GM18951 (cell line): ENCODE measurements around the gene MGRN1.
"Not testable (repeated sequence)": the region's sequence is repeated elsewhere in the genome, so short reads cannot be mapped to it uniquely, and the experiment has no call there.

ENCODE experiments used
- POLR2A ChIP-seq: IDR thresholded peaks from 4 replicates; pipeline ENCODE4 v1.6.1; 2011; ENCODE audit warnings: mild to moderate bottlenecking; ENCODE audit not compliant: insufficient read length, insufficient read depth; ENCODE audit errors: extremely low read depth
- in situ Hi-C: fragments of 300-500 bp; cut with MboI; formaldehyde crosslinking; loops from one replicate; pipeline ENCODE4 v1.12.0; 2022; ENCODE audit warnings: low sequenced_read_pairs, mixed read lengths, inconsistent platforms; ENCODE audit not compliant: unreplicated experiment

MGRN1 gene

DNA sequence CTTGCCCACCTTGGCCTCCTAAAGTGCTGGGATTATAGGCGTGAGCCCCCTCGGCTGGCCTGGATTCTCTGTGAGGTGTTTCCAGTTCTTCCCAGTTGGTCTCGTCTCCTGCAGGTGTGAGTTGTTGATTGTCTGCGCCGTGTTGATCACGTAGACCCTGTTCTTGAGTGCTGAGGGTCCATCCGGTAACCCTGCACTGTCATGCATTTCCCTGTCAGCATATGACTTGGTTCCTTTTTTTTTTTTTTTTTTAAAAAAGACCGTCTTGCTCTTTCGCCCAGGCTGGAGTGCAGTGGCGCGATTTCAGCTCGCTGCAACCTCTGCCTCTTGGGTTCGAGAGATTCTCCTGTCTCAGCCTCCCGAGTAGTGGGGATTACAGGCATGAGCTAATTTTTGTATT lies 17.3 kb downstream of the MGRN1 start:
- in situ Hi-C loops = no loop called here
- TF ChIP-seq POLR2A = no peak

DNA sequence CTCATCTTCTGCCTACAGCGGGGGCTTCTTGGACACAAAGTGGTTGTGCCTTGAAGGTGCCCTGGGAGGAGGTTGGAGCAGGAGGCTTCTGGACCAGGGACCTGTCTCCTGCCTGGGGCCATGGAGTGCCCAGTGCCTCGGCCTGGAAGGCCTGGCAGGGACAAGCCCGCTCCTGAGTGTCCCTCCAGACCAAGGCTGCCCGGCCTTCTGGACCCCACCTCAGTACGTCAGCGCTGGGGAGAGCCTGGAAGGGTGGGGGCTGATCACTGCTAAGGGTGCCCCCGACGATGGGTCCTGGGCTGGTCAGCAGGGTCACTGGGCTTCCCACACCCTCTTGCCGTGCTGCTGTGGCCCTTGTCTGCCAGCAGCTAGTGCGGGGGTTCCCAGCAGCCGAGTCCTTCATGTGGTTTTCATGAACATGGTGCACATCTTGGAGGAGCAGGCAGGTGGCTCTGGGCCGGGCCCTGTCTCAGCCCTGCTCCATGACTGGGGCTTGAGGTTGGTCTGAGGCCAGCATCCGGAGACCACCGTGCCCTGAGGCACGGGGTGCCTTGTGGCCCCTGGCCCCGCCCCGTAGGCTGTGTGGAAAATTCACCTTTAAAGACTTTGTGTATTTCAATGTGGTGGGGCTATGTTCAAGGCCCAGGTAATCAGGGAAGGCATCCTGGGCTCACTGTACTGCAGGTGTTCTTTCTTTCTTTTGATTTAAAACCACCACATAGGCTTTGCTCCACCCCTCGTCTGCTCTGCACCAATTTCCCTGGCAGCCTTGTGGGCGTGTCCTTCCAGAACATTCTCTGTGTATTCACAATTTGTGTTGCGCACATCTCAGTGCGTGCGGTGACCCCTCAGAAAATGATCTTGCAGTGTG lies 22.4 kb downstream of the MGRN1 start:
- in situ Hi-C loops = no loop called here
- TF ChIP-seq POLR2A = no peak

DNA sequence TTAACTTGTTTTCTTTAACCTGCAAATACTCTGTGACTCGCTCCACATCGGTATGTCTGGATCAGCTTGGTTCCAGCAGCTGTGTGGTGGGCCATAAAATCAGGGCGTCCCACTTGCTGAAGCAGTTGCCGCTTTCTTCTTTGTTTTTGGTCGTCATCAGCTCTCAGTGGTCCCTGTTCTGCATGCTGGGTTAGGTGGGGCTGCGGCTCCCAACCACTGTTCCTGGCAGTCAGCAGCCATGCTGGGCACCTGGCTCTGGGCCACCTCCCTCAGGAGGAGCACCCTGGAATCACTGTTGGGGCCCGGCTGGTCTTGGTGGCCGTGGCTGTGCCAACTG lies 23.0 kb downstream of the MGRN1 start:
- TF ChIP-seq POLR2A = no peak

DNA sequence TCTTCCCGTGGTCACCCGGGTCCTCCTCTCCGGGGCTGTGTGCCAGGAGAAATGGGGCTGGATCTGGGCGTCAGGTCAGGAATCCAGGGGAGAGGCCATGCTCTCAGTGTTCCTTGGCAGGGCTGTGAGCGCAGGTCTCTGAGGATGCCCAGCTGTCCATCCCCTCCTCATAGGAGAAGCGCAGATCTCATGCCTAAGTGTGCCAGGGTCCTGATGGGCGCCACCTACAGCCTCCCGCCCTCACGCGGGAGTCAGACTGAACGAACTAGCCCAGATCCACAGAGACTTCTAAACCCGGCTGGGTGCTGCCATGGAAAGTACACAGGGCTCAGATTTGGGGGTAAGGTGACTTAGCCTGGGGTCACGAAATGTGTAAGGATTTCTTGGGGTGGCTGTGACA lies 24.3 kb downstream of the MGRN1 start:
- TF ChIP-seq POLR2A = no peak
- in situ Hi-C loops = no loop called here

More for the DNA sequence above, 23.0 kb downstream of the MGRN1 start:
- in situ Hi-C loops = no loop called here

DNA sequence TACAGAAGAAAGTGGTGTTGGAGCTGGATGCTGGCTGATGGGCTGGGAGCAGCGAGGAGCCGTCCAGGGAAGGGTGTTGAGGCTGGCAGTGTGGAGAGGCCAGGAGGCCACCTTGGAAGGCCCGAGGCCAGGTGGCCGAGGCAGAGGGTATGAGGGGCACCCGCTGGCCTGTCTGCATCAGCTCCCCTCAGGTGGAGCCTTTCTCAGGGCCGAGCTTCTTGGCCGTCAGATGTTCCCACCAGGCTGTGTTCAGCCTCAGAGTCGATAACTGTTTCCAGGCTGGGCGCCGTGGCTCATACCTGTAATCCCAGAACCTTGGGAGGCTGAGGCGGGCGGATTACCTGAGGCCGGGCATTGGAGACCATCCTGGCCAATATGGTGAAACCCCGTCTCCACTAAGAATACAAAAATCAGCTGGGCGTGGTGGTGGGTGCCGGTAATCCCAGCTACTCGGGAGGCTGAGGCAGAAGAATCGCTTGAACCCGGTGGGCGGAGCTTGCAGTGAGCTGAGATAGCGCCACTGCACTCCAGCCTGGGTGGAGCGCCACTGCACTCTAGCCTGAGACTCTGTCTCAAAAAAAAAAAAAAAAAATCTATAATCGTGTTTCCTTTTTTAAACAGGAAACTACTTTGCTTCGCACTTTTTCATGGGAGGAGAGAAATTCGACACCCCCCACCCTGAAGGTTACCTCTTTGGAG lies 25.3 kb downstream of the MGRN1 start:
- in situ Hi-C loops = no loop called here
- TF ChIP-seq POLR2A = no peak

DNA sequence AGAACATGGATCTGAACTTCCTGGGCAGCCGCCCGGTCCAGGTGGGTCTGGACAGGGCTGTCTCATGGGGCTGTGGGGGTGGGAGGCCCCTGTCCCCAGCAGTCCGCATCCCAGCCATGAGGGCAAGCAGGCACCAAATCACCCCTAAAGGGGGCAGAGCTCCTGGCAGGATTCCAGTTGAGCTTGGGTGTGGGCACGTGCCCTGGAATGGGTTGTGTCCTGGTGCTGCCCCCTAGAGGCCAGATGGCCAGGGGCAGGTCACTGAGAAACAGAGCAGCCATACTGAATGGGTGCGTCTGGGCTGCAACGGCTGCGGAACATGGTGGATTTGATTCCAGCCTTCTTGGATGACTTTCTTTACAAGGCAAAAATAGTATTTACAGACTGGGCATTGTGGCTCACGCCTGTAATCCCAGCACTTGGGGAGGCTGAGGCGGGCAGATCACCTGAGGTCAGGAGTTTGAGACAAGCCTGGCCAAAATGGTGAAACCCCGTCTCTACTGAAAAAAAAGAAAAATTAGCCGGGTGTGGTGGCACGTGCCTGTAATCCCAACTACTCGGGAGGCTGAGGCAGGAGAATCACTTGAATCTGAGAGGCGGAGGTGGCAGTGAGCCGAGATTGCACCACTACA lies 25.9 kb downstream of the MGRN1 start:
- in situ Hi-C loops = not testable (repeated sequence)

DNA sequence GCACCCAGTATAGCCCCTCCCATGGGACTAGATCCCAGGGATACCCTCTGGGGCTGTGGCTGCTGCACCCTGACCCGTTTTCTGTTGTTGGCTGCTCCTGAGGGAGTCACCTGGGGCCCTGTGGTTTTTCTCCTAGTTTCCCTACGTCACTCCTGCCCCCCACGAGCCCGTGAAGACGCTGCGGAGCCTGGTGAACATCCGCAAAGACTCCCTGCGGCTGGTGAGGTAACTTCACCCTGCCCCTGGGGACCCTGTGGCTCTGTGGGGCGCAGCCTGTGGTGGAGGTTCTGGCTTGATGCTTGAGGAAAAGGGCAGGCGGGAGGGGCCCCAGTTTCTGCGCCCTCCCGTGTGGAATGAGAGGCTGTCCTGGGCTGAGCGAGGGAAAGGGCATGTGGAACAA lies 27.2 kb downstream of the MGRN1 start:
- TF ChIP-seq POLR2A = no peak
- in situ Hi-C loops = no loop called here

DNA sequence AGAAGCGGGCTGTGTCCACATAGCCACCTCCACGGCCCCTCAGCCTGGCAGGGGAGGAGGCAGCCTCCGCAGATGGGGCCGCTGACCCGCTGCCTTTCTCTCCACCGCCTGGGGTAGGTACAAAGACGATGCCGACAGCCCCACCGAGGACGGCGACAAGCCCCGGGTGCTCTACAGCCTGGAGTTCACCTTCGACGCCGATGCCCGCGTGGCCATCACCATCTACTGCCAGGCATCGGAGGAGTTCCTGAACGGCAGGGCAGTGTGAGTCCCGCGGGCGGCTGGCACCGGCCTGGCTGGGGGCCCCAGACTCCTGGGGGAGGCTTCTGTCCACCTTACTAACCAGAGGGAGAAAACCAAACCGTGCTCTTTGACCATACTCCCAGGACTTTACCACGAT lies 27.9 kb downstream of the MGRN1 start:
- TF ChIP-seq POLR2A = no peak
- in situ Hi-C loops = no loop called here

DNA sequence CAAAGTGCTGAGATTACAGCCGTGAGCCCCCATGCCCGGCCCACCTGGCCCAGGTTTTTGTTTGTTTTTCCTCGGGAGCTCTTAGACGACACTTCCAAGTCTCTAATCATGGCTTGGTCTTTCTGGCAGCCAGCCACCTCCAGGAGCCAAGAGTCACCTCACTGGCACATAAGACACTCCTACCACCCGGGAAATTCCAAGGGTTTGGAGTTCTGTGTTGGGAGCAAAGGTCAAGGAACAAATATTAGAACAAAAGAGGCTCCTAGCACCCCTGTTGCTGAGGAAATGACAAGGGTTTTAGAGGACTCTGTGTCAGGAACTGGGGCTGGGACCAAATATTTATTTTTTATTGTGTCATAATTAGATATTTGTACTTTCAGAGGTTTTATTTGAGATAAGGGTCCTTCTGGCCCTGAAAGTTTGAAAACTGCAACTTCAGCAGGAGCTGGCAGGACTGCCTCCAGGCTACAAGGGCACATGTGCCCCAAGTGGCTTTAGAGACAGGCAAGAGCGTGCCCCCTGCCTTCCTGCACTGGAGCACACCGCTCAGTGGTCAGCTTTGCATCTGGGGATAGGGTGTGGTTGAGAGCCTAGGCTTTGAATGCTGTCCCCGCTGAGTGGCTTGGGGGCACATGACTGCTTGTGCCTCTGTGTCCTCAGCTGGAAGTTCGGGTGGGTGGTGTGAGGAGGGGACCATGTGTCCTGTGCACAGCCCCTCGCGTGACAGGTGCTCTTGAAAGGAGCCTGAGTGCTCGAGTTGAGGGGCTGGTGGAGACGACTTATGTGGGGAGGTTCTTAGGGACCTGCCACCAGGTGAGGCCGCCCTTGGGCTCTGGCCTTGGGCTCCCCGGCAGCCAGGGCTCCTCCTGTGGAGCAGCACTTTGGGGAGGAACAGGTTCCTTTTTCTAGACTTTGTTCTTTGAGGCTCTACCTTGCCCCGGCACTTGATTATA lies 29.7 kb downstream of the MGRN1 start:
- TF ChIP-seq POLR2A = no peak
- in situ Hi-C loops = no loop called here

DNA sequence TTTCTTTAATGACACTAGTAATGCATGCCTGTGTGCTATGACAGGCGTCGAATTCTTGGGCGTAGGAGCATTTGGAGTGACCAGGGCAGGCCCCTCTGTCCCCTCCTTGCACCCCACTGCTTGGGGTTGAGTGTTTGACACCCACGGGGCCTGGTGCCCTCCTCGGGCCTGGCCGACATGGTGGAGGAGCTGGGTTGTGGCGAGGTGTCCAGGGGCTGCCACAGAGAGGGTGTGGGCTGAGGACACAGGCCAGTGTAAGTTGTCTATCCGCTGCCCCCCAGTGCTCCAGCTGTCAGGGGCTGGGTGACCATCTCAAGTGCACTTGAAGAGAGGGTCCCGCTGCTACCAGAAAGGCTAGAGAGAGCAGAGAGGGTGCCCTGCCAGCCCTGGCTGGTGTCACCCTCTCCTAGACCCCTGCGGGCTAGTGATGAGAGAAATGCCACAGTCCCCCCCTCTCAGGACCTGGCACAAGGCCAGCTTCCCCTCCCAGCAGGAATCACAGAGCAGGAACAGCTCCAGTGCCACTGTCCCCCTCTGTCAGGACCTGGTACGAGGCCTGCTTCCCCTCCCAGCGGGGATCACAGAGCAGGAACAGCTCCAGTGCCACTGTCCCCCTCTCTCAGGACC lies 30.5 kb downstream of the MGRN1 start:
- in situ Hi-C loops = no loop called here
- no peak for TF ChIP-seq POLR2A

DNA sequence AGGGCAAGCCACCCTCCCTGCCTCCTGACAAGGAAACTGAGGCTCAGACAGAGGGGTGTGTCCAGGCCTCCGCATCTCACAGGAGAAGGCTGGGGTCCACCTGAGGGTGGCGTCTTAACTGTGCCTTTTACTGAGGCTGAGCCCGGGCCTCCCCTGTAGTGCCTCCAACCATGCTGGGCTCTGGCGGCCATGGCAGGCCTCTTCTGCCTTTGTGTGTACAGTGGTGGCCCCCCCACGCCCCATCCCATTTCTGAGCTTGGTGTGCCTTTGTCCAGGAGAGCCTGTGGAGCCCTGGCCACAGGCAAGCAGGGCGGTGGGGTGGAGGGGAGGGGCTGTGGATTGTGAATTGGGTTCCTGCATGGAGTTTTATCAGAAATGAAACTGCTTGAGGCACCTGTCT lies 31.2 kb downstream of the MGRN1 start:
- TF ChIP-seq POLR2A = no peak
- in situ Hi-C loops = no loop called here

DNA sequence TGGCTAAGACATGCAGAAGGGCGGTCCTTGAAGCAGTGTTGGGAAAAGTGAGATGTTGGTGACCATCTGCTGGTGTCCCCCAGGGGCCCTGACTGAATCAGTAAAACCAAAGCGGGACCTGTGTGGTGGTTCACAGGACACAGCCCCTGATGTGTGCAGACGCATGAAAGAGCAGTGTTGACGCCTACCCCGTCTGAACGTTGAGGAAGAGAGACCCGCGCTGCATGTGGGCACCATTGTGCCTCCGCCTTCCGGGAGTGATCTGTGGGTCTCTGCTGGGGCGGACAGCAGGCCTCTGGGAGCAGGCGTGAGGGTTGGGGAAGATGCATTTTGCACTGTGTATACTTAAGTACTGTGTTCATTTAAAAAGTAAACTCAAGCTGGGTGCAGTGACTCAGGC lies 31.6 kb downstream of the MGRN1 start:
- TF ChIP-seq POLR2A = no peak
- in situ Hi-C loops = no loop called here
